Measurements from ENCODE around the gene UNC80.
"Not testable (repeated sequence)": the region's sequence is repeated elsewhere in the genome, so short reads cannot be mapped to it uniquely, and the experiment has no call there.

UNC80 gene

GRCh38 chr2:209772290-209772685 is 656 bp downstream of the UNC80 start:
- no peak for DNase-seq (ENCODE audit: low spot score)
- no peak for TF ChIP-seq CTCF (IDR thresholded peaks at IDR 0.05; ENCODE audit: extremely low read depth, missing control alignments)

- TF ChIP-seq CTCF (IDR thresholded peaks at IDR 0.05; ENCODE audit: extremely low read depth, missing control alignments) = no peak
- no peak for DNase-seq (ENCODE audit: low spot score)
Measured at GRCh38 chr2:209773377-209773776, 1.7 kb downstream of the UNC80 start.

- no peak for DNase-seq (ENCODE audit: low spot score)
- TF ChIP-seq CTCF (IDR thresholded peaks at IDR 0.05; ENCODE audit: extremely low read depth, missing control alignments) = no peak
Measured at GRCh38 chr2:209787416-209787815, 15.8 kb downstream of the UNC80 start.

GRCh38 chr2:209788925-209789324 is 17.3 kb downstream of the UNC80 start:
- TF ChIP-seq CTCF (IDR thresholded peaks at IDR 0.05; ENCODE audit: extremely low read depth, missing control alignments) = no peak
- no peak for DNase-seq (ENCODE audit: low spot score)

DNA sequence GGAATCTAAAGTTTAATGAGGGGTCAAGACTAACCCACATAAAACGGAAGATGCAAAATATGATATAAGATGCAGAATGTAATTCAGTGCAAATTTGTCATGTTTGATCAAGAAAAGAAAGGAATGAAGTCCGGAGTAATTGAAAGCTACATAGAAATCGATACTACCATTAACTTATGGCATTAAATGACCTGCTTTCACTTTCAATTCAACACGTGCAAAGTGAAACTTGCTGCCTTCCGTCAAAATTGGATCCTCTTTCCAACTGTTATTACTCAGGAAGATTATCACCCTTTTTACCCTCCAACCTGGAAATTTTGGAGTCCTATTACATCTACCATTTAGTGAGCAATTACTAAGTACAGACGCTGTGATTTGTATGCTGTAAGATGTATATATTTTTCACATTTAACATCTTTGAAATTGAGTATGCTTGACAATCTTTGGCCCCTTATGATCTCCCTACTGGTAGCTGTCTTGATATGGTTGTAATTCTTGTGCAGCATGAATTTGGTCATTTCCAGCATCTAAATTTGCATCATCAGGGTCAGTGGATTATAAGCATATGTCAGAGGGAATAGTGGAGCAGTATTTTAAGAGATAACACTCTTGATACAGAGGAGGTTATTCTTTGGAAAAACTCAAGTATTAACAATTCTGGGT is 18.6 kb downstream of the UNC80 start:
- TF ChIP-seq CTCF (IDR thresholded peaks at IDR 0.05; ENCODE audit: extremely low read depth, missing control alignments) = no peak
- DNase-seq (ENCODE audit: low spot score) = no peak

DNA sequence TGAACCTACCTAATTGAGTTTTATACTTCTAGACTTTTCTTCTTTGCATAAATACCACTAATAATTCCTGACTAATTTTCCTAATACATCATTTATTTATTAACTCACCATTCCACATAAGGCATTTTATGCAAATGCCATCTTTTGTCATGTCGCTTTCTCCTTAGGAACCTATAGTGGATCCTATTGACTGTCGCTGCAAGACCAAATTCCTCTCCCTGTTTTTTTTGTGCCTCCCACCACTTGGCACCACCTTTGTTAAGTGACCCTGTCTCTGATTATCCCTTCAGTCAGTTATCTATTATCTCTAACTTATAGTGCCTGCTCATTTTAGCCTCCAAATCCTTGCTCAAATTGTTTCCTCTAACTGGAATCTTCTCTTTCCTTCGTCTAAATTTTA is 19.5 kb downstream of the UNC80 start:
- TF ChIP-seq CTCF (IDR thresholded peaks at IDR 0.05; ENCODE audit: extremely low read depth, missing control alignments) = no peak
- no peak for DNase-seq (ENCODE audit: low spot score)

- DNase-seq (ENCODE audit: low spot score) = not testable (repeated sequence)
Measured at GRCh38 chr2:209795425-209795824, 23.8 kb downstream of the UNC80 start.

GRCh38 chr2:209805351-209805750 is 33.7 kb downstream of the UNC80 start:
- no peak for TF ChIP-seq CTCF (IDR thresholded peaks at IDR 0.05; ENCODE audit: extremely low read depth, missing control alignments)
- no peak for DNase-seq (ENCODE audit: low spot score)
